GM21526 (cell line): ENCODE measurements around the gene LYPD4.

Experiments used
- ATAC-seq: cut with Tn5 transposase; IDR thresholded peaks from one replicate; pipeline ENCODE4 v1.9.1; 2021; ENCODE audit warnings: moderate library complexity; ENCODE audit not compliant: unreplicated experiment, low FRiP score

Gene LYPD4

DNA sequence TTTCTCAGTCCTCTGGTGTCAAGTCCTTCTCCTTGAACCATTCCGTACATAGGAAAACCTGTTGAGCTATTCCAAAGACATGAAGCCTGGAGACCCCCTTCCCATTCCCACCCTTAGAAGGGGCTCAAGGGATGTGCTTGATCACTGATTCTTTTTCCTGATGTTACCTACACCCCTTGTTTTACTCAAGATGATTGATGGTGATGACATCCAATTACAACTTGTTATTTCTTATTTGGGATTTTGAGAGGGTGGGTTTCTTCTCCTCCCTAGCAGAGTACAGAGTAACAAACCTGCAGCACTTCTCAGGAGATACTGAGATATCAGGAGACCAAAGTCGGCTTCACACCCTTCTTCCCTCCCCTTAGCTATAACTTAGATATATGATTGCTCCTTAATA is 8.9 kb upstream of the LYPD4 start:
- ATAC-seq = no peak

DNA sequence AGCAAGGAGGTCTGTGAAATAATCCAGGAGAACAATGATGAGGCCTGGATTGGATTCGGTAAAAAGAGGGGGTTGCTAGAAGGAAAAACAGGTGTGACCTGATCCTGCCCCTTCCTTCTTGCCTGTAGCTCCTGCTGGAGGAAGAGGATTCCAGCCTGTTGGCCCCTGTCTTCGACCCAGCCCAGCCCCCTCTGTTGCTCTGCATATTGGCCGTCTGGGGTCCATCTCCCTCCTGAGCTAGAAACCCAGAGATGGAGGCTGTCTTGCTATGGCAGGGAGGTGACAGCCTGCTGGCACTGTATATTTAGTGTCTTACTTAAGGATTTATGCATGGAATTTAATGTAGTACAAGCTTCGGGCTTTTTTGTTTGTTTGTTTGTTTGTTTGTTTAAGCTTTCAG is 7.0 kb upstream of the LYPD4 start:
- no peak for ATAC-seq

DNA sequence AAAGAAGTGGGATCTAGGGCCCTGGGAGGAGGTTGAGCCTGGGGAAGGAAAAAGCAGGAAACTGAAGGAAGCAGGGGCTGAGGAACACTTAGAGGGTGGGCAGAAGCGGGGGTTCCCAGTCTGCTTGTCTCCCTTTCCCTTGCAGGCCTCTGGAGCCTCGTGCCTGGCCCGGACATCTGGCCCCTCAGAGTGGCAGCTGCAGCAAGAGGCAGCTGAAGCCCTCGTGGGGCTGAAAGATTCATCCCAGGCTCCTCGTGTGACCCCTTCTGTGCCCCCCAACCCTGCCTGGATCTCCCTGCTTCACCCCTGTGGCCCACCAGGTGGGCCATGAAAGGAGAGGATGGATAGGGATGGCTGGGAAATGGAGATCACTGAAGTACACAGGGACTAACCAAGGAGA is 5.9 kb upstream of the LYPD4 start:
- no peak for ATAC-seq

DNA sequence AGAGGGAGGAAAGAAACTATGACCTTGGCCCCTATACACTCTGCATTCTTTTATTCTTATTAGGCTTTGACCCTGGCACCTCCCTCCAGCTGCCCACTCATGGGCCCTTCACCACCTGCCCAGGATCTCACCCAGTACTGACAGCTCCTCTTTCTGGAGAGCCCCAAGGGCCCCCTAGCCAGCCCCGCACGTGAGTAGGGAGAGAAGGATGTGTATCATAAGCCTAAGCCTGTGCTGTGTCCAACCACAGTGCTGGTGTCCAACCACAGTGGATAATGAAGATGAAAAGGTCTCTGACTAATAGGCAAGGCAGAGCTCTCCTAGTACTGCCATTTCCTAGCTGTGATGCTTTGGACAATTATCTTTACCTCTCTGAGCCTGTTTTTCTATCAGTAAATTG is 4.6 kb upstream of the LYPD4 start:
- no peak for ATAC-seq

DNA sequence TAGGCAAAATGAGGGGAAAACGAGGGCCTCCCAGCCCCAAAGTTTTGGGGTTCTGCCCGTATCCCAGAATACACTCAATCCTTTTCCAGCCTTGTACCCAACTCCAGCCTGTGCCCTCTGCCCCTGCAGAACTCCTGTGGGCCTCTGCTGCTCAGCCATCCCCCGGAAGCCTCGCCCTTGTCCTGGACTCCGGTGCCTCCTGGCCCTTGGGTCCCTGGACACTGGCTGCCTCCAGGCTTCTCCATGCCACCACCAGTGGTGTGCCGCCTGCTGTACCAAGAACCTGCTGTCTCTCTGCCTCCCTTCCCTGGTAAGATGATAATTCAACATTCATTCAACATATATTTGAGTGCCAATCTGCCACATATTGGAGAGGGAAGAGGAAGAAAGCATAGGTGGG is 4.2 kb upstream of the LYPD4 start:
- no peak for ATAC-seq

DNA sequence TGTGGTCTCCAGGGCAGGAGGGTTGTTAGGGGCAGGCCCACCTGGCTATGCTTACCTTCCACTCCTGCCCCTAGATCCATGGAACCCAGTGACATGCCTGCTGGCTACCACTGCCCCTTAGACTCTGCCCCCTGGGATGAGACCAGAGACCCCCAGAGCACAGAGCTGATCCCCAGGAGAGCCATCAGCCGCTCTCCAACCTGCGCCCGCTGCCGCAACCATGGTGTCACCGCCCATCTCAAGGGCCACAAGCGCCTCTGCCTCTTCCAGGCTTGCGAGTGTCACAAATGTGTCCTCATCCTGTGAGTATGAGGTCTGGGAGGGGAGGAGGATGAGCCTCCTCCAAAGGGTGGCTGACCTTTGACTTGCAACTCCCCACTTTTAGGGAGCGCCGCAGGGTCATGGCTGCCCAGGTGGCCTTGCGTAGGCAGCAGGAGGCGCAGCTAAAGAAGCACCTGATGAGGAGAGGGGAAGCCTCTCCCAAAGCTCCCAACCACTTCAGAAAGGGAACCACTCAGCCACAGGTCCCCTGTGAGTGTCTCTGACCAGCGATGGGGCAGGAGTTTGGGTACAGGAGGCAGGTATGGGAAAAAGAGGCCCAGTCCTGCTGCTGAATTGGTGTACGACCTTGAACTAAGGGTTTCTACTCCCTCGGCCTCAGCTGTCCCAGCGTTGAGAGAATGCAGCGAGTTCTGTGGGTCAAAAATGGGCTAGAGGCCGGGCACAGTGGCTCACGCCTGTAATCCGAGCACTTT is 3.0 kb upstream of the LYPD4 start:
- ATAC-seq = no peak

DNA sequence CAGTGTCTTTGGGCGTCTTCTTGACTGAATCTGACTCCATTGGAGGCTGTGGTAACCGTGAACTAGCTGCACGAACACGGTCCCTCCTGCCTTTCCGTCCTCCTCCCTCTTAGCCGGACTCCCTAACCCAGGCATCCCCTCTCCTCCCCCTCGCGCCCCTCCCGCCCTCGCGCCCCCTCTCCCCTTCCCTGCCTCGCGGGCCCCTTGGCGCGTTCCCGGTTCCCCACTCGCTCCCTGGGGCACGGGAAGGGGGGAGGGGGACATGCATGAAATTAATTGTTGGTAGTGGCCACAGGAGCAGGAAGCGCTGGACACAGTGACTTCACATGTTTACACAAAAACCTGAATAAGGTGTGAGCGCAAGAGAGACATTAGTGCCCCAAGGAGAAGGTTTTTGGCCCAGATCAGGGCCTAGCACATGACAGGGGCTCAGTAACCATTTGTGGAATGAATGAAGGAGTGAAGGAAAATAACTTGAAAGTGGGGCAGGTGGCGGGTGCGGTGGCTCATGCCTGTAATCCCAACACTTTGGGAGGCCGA is 638 bp upstream of the LYPD4 start:
- ATAC-seq = no peak

DNA sequence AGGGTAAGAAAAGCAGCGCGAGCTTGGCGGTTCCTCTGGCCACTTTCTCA is 343 bp upstream of the LYPD4 start, which contains the start of gene DMRTC2:
Gene DMRTC2, plus strand, starts transcription at position 42 of the 50 bp plus-strand sequence. CDS start 2,387 bp downstream, outside the sequence.
- no peak for ATAC-seq

DNA sequence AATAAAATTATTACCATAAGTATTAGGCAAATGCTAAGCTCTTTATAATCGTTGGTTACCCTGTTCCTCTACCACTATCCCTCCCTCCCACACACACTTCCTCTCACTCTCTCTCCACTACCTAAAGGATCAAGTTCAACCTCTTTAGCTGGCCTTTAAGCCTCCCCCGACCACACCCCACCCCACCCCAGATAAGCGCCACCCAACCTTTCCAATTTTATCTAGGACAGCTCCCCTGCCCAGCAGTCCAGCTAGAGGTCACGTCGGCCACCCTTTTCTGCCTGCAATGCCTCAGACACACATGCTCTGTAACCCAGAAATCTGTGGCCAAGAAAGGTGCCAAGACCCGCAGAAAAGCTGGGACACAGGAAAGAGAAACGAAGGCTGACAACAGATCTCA is 1.1 kb downstream of the LYPD4 start:
- ATAC-seq = no peak

DNA sequence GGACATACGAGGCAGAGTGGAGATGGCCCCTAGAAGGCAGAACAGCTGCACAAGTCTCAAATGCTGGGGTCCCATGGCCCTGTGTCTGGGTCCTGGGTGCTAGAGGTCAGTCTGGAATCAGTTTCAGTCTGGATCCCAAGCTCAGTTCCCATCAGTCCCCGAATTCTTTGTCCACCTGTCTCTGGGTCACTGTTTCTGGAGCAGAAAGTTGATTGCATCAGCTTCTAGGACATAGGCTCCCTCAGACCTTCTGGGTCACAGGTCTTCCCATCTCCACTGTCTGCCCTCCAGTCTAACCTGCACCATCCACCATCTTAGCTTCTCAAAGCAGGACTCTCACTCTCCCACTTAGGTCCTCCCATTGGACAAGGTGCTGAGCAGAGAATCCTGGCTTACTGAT is 5.3 kb downstream of the LYPD4 start:
- no peak for ATAC-seq

DNA sequence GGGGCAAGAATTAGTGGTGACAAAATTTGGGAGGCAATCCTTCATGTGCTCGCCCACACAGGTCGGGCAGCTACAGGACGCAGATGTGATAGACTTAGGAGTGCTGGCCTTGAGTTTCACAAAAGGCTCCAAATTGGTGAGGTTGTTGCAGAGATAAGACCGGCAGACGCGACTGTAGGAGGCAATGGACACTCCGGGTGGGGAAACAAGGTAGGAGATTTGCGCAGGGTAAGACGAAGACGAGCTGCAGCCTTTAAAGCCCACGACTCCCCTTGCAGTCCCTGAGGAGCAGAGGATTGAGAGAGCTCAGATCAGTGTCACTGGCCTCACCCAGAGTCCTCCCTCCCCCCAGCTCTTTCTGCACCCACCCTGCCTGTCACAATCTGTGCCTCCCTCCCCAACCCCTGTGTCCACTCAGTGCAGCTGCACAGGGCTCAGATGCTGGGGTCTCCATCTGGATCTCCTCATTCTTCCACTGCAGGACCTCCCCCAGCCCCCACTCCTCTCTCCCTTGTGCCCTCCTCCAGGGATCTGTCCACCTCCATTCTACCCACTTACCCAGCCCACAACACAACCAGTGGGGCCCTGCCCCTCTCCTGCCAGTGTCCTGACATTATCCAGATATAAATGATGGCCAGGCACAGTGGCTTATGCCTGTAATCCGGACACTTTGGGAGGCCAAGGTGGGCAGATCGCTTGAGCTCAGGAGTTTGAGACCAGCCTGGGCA is 6.3 kb downstream of the LYPD4 start:
- ATAC-seq = no peak

DNA sequence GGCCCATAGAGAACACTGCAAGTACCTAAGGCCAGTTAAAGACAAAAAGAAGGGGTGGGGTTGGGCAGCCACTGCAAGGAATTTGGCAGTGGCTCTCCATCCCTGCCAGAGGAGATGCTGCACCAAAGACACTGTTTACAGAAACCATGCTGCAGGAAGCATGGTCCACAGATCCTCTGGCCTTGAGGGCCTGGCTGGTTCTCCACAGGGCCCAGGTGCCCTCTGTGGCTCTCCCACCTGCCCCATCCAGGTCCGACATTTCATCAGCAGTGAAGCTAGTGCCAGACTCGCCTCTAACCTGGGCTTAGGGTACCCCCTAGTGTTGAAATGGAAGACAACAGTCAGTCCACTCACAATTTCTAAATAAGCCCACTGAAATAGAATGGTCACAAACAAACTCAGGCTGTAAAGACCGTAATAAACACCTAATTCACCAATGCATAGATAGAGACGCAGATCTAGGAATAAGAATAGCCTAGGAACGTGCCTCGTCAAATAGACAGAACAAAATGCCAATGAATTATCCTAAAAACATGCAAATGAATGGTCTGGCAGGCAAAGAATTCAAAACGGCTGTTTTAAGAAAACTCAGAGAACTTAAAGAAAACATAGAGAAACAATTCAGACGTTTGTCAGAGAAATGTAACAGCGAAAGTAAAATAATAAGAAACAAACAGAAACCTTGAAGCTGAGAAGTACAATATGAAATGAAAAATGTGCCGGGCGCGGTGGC is 23.3 kb downstream of the LYPD4 start:
- ATAC-seq = no peak

DNA sequence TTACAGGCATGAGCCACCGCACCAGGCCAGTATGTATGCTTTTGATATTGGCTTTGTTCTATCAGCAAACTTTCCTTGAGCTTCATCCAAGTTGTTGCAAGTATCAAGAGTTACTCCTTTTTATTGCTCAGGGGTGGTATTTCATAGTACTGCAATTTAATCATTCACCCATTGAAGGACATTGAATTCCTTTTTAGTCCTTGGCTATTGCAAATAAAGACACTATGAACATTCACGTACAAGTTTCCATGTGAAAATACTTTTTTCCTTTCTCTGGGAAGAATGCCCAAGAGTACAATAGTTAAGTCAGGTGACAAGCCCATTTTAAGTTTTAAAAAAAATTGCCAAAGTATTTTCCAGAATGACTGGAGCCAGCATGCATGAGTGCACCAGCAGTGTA is 27.7 kb downstream of the LYPD4 start:
- ATAC-seq = no peak

DNA sequence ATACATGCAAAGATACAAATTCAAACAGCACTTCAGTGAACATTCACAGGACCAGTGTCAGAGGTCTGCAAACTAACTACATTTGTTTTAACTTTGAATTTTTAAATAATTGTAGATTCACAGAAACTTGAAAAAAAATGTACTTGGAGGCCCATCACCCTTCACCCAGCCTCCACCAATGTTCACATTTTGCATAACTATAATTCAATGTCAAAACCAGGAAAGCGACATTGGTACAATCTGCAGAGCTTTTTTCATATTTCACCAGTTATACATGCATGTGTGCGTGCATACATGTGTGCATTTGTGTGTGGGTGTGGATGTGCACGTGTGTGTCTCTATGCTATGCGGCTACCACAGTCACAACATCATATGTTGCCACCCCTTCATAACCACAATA is 29.2 kb downstream of the LYPD4 start:
- ATAC-seq = no peak

DNA sequence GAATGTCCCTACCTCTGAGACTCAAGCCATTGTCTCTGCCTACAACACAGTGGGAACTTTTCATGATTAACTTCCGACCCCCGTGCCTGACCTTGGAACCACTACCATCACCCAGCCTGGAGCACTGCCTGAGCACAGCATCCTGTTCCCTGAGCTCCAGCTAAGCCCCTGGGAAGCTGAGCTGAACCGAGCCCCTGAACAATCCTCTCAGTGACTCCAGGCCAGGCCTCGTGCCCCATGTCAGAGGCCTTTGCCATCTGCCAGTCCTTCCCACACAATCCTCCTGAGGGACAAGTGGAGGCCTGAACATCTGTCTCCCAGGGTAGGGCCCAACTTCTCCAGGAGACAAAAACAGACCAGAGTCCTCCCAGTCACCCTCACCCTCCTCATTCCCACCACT is 30.6 kb downstream of the LYPD4 start:
- no peak for ATAC-seq

DNA sequence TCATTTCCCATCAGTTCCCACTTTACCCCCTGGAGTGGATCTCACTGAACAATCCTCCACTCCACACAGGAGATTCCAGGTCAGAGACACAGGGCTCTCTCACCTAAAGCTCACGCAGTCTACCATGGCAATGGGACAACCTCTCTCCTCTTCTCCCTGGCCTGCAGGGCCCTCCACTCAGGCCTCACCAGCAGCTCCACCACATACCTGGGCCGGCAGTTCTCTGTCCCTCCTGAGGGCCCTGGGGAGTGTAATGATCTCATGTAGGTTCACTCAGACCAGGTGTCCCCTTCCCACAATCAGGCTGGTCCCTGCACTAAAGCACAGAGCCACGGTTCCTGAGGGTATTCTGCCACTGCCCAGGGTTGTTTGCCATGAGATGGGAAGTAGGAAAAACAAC is 32.5 kb downstream of the LYPD4 start:
- ATAC-seq = no peak

DNA sequence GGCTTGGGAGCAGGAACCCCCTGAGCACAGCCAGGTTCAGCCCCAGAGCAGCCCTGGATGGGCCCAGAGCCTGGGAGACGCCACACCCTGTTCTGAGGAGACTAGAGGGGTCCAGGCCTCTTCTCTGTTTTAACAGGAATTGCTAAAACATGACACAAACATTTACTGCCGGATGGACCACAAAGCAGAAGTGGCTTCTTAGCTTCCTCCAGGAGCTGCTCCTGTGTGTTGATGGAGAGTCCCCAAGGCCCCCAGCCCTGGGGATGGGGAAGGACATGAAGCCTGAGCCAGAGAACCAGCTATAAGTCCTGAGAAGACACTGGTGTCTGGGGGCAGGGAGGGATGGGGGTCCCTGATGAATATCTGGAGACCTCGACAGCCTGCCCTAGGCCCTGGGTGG is 33.4 kb downstream of the LYPD4 start:
- ATAC-seq = no peak

DNA sequence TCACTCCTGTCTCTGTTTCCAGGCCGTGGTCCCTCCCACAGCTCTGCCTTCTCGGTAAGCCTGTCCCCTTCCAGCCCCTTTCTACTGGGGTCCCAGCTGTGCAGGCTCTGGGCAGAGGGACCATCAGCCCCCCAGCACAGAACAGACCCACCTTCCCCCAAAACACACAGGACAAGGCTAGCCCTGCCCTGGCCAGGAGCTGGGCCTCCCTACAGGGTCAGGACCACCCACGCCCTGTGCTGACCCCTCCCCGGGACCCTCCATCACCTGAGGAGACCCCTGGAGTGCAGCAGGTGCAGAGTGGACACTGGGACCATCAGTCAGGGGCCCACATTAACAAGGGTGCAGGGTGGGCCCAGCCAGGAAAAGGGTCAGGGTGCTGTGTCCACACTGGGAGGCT is 34.2 kb downstream of the LYPD4 start:
- no peak for ATAC-seq

DNA sequence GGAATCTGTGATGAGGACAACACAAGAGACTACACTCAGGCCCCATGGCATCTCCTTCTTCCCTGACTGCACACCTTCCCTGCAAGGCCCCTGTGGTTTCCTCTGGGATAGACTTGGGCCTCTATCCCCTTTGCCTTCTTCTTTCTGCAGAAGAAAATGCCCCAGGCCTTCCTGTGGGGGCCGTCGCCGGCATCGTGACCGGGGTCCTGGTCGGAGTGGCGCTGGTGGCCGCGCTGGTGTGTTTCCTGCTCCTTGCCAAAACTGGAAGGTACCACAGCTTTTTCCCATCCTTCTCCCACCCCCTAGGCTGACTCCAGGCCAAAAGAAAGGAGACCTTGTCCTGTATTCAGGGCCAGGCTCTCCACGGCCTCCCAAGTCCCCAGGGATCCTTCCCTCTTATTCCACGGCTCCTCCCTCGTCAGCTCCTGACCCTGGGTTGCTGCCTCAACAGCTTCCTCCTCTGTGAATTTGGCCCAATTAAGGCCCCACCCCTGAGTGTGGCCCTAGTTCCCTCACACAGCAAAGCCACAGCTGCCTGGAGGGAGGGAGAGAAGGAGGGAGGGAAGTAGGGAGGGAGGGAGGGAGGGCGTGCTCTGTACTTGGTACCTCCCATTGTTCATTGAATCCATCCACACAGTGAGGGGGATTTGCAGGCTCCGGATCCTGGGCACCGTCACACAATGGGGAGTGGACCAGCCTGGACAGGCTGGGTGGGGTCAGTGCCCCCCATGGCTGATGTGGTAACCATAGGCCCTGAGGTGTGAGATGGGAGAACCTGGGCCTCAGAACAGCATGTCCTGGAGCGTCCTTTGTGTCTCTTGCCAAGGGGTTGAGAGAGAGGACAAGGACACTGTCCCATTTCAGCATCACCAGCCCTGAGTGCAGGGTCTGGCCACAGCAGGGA is 35.6 kb downstream of the LYPD4 start:
- no peak for ATAC-seq

DNA sequence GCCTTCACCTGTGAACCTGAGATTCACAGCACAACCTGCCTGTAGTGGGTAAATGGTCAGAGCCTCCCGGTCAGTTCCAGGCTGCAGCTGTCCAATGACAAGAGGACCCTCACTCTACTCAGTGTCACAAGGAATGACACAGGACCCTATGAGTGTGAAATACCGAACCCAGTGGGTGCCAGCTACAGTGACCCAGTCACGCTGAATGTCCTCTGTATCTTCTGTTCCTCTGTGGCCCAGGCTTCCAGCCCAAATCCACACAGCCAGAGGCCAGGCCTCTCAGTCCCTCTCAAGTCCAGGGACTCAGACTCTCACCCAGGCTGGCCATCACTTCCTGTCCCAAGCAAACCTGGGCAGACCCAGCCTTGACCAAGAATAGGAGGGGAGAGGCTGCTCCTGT is 37.3 kb downstream of the LYPD4 start:
- no peak for ATAC-seq

DNA sequence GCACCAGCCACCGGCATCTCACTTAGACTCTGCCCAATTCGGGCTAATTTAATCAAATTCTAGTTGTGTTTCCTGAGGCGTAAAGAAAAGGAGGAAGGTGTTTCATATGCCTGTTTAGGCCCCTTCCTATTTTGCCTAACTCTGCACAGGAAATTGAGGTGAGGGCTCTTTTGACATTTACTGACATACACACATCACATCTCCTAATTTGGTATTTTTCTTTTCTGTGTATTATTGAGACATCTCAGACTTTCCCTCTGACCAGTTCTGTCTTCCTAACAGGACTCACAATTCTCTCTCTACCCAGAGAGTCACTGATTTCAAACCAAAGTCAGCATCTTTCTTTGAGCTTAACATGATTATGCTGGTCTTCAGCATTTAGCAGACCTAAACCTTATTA is 40.1 kb downstream of the LYPD4 start:
- no peak for ATAC-seq
